HG03095 (cell line): Measurements from ENCODE around the gene SDR9C7.
"Not testable (repeated sequence)": the region's sequence is repeated elsewhere in the genome, so short reads cannot be mapped to it uniquely, and the experiment has no call there.

Source experiments
- ATAC-seq: cut with Tn5 transposase; IDR thresholded peaks from one replicate; pipeline ENCODE4 v1.9.1; 2021; ENCODE audit warnings: moderate library complexity; ENCODE audit not compliant: unreplicated experiment

The SDR9C7 gene

GRCh38 chr12:56918139-56918538, 16.1 kb downstream of the SDR9C7 start:
- ATAC-seq, result not testable (repeated sequence)

GRCh38 chr12:56916996-56917333, 17.2 kb downstream of the SDR9C7 start:
- ATAC-seq, result no peak

DNA sequence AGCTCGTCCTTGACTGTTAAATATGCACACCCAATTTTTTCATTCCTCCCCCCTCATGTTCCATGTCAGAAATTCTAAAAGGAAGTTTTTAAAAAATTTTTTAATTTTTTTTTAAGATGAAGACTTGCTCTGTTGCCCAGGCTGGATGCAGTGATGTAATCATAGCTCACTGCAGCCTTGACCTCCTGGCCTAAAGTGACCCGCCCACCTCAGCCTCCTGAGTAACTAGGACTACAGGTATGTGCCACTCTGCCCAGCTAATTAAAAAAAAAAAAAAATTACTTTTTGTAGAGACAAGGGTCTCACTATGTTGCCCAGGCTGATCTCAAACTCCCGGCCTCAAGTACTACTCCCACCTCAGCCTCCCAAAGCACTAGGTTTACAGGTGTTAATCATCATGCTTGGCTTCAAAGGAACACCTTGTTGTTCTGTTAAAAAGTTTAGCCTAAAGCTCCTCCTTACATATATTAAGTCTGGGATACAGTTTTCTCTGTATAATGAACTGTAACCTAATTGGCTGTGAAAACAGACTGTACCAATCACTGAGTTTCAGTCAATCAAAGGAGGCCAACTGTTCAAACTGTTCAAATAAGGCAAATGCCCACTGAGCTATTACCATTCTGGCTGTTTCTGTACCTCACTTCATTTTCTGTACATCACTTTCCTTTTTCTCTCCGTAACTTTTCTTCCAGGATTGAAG, 17.8 kb downstream of the SDR9C7 start:
- ATAC-seq, result no peak

DNA sequence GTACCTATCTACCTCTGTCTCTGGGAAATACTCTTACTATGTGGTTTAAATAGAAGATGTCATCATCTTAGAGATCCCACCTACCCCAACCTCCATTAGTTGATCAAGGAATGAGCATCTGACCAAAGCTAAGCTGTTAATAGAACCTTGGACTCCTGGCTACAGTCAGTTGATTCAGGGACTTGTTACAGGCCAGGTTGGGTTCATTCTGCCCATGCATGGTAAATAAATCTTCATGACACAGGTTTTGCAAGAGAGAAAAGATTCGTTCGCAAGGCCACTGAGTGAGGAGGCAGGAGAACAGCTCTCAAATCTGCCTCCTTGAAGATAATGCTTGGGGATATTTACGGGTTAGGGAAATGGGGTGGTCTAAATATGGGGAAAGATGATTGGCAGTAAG, 19.5 kb downstream of the SDR9C7 start:
- no peak for ATAC-seq

DNA sequence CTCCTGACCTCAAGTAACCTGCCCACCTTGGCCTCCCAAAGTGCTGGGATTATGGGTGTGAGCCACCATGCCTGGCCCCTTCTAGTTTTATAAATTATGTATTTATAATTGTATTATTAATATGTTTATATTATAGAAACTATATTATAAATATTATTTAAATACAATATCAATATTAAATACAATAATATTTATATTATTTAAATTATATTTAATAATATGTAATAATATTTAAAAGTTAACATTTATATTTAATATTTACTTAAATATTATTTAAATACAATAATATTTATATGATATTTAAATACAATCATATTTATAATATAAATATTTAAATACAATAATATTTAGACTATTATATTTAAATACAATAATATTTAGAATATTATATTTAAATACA, 20.0 kb downstream of the SDR9C7 start:
- ATAC-seq, result no peak

DNA sequence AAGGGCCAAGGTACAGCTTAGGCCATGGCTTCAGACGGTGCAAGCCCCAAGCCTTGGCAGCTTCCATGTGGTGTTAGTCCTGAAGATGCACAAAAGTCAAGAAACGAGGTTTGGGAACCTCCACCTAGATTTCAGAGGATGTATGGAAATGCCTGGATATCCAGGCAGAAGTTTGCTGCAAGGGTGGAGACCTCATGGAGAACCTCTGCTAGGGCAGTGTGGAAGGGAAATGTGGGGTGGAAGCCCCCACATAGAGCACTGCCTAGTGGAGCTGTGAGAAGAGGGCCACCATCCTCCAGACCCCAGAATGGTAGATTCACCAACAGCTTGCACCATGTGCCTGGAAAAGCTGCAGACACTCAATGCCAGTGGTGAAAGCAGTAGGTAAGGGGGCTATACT, 24.8 kb downstream of the SDR9C7 start:
- not testable (repeated sequence) for ATAC-seq

- ATAC-seq, result no peak
These were observed 26.1 kb downstream of the SDR9C7 start for GRCh38 chr12:56908136-56908535.

DNA sequence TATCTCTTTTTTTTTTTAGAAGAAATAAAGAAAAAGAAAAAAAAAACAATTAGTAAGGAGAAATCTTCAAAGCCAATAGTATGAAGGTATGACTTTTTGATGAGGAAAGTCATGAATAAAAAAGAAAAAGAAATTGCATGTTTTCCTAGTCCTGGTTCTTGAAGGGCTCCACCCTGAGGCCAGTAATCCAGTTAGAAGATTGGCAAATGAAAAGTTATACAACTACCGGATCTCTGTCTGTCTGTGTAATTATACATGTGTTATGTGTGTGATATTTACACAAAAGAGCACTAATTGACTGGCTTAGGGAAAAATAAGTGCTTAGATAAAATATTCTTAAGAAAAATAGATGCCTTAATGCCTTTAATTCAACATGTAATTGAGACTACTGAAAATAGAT, 28.4 kb downstream of the SDR9C7 start:
- no peak for ATAC-seq

- ATAC-seq, result no peak
These were observed 30.8 kb downstream of the SDR9C7 start for GRCh38 chr12:56903374-56903773.

DNA sequence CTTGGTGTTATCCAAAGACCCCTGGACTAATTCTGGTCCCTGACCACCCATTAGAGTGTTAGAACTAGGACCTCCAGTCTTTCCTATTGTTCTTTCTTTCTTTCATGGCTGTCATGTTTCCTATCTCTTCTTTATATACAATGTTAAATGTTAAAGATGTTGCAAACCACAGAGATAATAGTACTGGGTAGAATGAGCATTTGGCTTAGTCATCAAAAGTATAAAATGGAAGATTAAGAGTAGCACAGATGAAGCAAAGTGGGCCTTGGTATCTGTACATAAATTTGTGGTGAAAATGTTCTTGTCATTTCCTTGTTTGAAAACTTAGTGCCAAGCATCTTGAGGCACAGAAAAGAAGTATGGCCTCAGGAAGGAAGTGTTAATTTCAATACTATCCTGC, 32.9 kb downstream of the SDR9C7 start:
- ATAC-seq, result not testable (repeated sequence)

DNA sequence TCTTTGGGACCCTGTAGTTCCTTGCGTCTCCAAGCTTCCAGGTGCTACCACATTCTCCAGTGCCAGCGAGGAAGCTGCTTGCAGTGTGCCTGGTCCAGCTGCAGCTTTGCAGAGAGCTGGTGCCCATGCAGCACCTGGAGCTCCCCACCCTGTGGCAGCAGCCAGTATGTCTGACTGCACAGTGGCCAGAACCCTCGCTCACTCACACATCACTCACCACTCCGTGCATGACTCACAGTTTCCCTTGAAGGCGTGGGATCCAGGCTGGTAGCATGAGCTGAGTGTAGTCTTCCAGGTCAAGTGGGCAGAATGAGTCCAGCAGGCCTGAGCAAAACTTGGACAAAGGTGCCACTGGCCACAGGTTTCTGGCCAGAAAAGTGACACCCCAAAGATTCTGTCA, 33.6 kb downstream of the SDR9C7 start:
- ATAC-seq, result no peak

- ATAC-seq, result no peak
These were observed 35.3 kb downstream of the SDR9C7 start for GRCh38 chr12:56898938-56899337.

DNA sequence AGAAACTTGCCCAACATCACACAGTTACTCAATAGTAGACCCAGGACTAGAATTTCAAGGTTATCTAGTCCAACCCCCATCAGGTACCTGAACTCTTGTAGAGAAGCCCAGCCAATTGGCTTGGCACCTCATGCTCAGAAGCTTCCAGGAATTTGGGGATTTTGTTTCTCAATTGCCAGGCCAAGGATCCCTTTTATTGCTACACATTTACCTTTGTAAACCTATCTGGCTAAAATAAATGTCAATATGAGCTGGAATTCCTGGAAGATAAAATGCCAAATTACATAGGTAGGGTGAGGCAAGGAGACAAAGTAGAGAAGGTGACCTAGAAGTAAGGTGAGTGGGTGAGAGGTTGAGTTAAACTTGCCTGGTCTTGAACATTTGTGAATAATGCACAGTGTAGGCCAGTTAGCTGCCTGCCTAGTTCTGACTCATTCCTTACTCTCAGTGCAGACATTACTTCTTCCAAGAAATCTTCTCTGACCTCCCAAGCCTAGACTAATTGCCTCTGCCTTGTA, 36.3 kb downstream of the SDR9C7 start:
- ATAC-seq, result no peak

DNA sequence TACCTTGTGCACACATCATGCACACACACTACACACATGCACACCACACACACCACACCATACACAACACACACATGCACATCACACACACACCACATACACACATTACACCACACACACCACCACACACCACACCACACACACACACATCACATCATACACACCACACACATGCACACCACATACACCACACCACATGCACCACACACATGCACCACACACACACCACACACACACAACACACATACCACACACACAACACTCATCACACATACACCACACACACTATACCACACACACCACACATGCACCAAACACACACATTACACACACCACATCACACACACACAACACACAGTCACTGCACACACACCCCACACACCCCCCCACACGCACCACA, 38.1 kb downstream of the SDR9C7 start:
- ATAC-seq, result no peak

GRCh38 chr12:56894698-56895368, 39.4 kb downstream of the SDR9C7 start:
- no peak for ATAC-seq

DNA sequence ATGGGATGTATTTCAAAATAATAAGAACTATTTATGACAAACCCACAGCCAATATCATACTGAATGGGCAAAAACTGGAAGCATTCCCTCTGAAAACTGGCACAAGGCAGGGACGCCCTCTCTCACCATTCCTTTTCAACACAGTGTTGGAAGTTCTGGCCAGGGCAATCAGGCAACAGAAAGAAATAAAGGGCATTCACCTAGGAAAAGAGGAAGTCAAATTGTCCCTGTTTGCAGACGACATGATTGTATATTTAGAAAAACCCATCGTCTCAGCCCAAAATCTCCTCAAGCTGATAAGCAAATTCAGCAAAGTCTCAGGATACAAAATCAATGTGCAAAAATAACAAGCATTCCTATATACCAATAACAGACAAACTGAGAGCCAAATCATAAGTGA, 42.3 kb downstream of the SDR9C7 start:
- not testable (repeated sequence) for ATAC-seq

DNA sequence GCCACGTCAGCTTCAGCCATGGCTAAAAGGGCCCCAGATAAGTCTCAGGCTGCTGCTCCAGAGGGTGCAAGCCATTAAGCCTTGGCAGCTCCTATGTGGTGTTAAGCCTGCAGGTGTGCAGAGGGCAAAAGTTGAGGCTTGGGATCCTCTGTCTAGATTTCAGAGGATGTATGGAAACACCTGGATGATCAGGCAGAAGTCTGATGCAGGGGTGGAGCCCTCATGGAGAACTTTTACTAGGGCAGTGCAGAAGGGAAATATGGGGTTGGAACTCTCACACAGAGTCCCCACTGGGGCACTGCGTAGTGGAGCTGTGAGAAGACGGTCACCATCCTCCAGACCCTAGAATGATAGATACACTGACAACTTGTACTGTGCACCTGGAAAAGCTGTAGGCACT, 47.9 kb downstream of the SDR9C7 start:
- ATAC-seq, result no peak

DNA sequence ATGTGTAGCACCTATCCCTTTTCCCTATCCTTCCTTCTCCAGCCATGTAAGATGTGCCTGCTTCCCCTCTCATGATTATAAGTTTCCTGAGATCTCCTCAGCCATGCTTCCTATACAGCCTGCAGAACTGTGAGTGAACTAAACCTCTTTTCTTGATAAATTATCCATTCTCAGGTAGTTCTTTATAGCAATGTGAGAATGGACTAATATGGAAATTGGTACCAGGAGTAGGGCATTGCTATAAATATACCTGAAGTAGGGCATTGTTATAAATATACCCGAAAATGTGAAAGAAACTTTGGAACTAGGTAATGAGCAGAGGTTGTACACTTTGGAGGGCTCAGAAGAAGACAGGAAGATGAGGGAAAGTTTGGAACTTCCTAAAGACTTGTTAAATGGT, 48.9 kb downstream of the SDR9C7 start:
- ATAC-seq, result no peak

- ATAC-seq, result no peak
These were observed 49.8 kb downstream of the SDR9C7 start for GRCh38 chr12:56884421-56884820.

DNA sequence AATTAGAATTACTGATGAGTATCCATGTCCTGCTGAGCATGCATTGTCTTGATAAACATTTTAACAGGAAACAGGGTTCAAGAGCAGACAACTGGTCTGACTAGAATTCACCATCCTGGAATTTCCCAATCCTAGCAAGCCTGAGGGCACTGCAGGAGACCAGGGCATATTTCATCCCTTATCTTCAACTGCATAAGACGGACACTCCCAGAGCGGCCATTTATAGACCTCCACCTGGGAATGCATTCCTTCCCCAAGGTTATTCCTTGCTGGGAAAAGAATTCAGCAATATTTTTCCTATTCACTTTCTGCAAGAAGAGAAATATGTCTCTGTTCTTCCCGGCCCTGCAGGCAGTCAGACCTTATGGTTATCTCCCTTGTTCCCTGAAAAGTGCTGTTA, 51.8 kb downstream of the SDR9C7 start:
- ATAC-seq, result not testable (repeated sequence)

- no peak for ATAC-seq
These were observed 53.8 kb downstream of the SDR9C7 start for GRCh38 chr12:56880125-56880992.
